ENCODE data around the gene KCNJ2. TPM values are rescaled to one million over a fixed set of nuclear protein-coding genes. Genes with fewer than 3 reads are reported as not detected.
A peak's percentile ranks its signal among the peaks of the same experiment; 100 is the strongest.

The KCNJ2 gene
- total RNA-seq, 1 donor from 2014 or later = 10.8 TPM

- intact Hi-C loops (cut with DNase I) = loop anchor here (10.0 kb wide), 1 partner anchor 462 kb away; no protein-coding TSS in a partner anchor
- Histone ChIP-seq H3K27me3 (no peaks in the 10 kb centered on the region), H3K36me3 (no peaks in the 10 kb centered on the region), H3K4me3 (no peak overlapping the region), H3K27ac (no peak overlapping the region), H3K4me1 (peaks cover 13% of the 10 kb centered on the region), H3K9me3 (no peaks in the 10 kb centered on the region)
- no peak for TF ChIP-seq POLR2A (IDR thresholded peaks at IDR 0.05)
- no peak for TF ChIP-seq CTCF (IDR thresholded peaks at IDR 0.05)
- no peak for TF ChIP-seq POLR2AphosphoS5 (IDR thresholded peaks at IDR 0.05; ENCODE audit: insufficient read depth in 1 of 2, low read depth in 1 of 2)
- DNase-seq (ENCODE audit: extremely low spot score in 2 of 2) = no peak
These were observed 2.7 kb upstream of the KCNJ2 start for GRCh38 chr17:70166615-70167014.

GRCh38 chr17:70168044-70168976, 1.0 kb upstream of the KCNJ2 start:
- peak overlapping the region; percentile 74 for H3K27ac ChIP-seq
- peaks cover 13% of the 10 kb centered on the region for H3K4me1 ChIP-seq
- peak overlapping the region; percentile 57 to 58 for H3K4me3 ChIP-seq
- intact Hi-C loops (cut with DNase I) = loop anchor here (10.0 kb wide), 1 partner anchor 464 kb away; no protein-coding TSS in a partner anchor
- H3K36me3 ChIP-seq = no peaks in the 10 kb centered on the region
- H3K9me3 ChIP-seq = no peaks in the 10 kb centered on the region
- no peaks in the 10 kb centered on the region for H3K27me3 ChIP-seq
- TF ChIP-seq CTCF (IDR thresholded peaks at IDR 0.05) (peak in 2 of 3 experiments; percentile 33 to 52), POLR2A (IDR thresholded peaks at IDR 0.05) (no peak)
- DNase-seq (ENCODE audit: extremely low spot score in 2 of 2) = no peak

GRCh38 chr17:70169709-70170597, 621 bp downstream of the KCNJ2 start:
- H3K4me1 ChIP-seq = peaks cover 13% of the 10 kb centered on the region
- no peaks in the 10 kb centered on the region for H3K9me3 ChIP-seq
- peak overlapping the region; percentile 36 for H3K27ac ChIP-seq
- no peak for DNase-seq (ENCODE audit: extremely low spot score in 2 of 2)
- no peak for TF ChIP-seq CTCF (IDR thresholded peaks at IDR 0.05)
- no peak for TF ChIP-seq POLR2A (IDR thresholded peaks at IDR 0.05)
- H3K27me3 ChIP-seq = no peaks in the 10 kb centered on the region
- intact Hi-C loops (cut with DNase I) = loop anchor here (10.0 kb wide), 1 partner anchor 465 kb away; no protein-coding TSS in a partner anchor
- no peaks in the 10 kb centered on the region for H3K36me3 ChIP-seq
- peak overlapping the region; percentile 57 to 58 for H3K4me3 ChIP-seq

- DNase-seq (ENCODE audit: extremely low spot score in 2 of 2) = no peak
- Histone ChIP-seq H3K36me3 (no peaks in the 10 kb centered on the region), H3K27ac (no peak overlapping the region), H3K9me3 (no peaks in the 10 kb centered on the region), H3K4me1 (peaks cover 13% of the 10 kb centered on the region), H3K4me3 (peak overlapping the region in 1 of 2 donors; percentile 58), H3K27me3 (no peaks in the 10 kb centered on the region)
- intact Hi-C loops (cut with DNase I) = no loop called here
- TF ChIP-seq CTCF (IDR thresholded peaks at IDR 0.05) (no peak), POLR2AphosphoS5 (IDR thresholded peaks at IDR 0.05; ENCODE audit: insufficient read depth in 1 of 2, low read depth in 1 of 2) (no peak), POLR2A (IDR thresholded peaks at IDR 0.05) (no peak)
These were observed 1.8 kb downstream of the KCNJ2 start for GRCh38 chr17:70171159-70171558.

Measured in vagina (tissue), 2 donors.